Prostate gland (tissue), 2 donors: ENCODE results near the gene TTC27.

Experiments used
- POLR2AphosphoS5 ChIP-seq: sonication (generic); formaldehyde crosslinking; IDR thresholded peaks from one replicate; pipeline ENCODE4 v1.6.1; 2017; ENCODE audit warnings: antibody characterized with exemption
- TF ChIP-seq, protein P1 (sequence below), 4 experiments: fragments of 200-600 bp in 2 of 4; fragments of 450-650 bp in 2 of 4; sonication (generic) in 2 of 4; IDR thresholded peaks; 1 replicate in 3 of 4; 2 replicates in 1 of 4; pipeline ENCODE4 v1.5.1; 2016 to 2019; ENCODE audit warnings: antibody characterized with exemption in 4 of 4, mild to moderate bottlenecking in 2 of 4, moderate library complexity in 2 of 4

DNA sequence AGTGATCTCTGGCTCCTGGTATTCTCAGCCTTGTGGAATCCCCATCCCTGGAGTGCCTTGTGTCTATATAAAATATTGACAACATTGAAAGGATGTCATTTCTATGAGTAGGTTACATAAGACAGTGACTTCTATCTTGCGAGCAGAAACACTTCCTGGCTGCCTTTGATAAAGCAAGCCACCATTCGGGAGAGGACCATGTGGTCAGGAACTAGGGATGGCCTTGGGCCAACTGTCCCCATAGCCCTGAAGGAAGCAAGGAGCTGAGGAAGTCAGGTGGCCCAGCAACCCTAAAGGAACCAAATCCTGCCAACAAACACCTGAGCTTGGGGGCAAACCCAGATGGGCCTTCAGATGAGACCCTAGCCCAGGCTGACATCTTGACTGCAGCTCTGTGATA, 205.9 kb downstream of the TTC27 start:
- no peak for TF ChIP-seq POLR2AphosphoS5
- TF ChIP-seq, protein P1, sequence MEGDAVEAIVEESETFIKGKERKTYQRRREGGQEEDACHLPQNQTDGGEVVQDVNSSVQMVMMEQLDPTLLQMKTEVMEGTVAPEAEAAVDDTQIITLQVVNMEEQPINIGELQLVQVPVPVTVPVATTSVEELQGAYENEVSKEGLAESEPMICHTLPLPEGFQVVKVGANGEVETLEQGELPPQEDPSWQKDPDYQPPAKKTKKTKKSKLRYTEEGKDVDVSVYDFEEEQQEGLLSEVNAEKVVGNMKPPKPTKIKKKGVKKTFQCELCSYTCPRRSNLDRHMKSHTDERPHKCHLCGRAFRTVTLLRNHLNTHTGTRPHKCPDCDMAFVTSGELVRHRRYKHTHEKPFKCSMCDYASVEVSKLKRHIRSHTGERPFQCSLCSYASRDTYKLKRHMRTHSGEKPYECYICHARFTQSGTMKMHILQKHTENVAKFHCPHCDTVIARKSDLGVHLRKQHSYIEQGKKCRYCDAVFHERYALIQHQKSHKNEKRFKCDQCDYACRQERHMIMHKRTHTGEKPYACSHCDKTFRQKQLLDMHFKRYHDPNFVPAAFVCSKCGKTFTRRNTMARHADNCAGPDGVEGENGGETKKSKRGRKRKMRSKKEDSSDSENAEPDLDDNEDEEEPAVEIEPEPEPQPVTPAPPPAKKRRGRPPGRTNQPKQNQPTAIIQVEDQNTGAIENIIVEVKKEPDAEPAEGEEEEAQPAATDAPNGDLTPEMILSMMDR (IDR thresholded peaks at IDR 0.05) = no peak
